Measurements from ENCODE around the gene BEST4. TPM values are rescaled to one million over a fixed set of nuclear protein-coding genes. Genes with fewer than 3 reads are reported as not detected.

Gene BEST4
- total and polyA plus RNA-seq, 8 donors, result 0.35 to 60.0 (median 0.87) TPM; not detected in 5

GRCh38 chr1:44802306-44803061, 14.5 kb upstream of the BEST4 start:
- intact Hi-C loops (cut with DNase I; ENCODE audit: low total_unique reads), result no loop called here
- H3K27ac ChIP-seq, result peak overlapping the region in 3 of 5 donors; percentile 62 to 97 (median 95)
- TF ChIP-seq EP300 (IDR thresholded peaks at IDR 0.05) (no peak), POLR2AphosphoS5 (IDR thresholded peaks at IDR 0.05) (no peak), CTCF (IDR thresholded peaks at IDR 0.05) (no peak), POLR2A (IDR thresholded peaks at IDR 0.05) (no peak)
- H3K36me3 ChIP-seq, result peaks cover 28 to 47% (median 43%) of the 10 kb centered on the region in 4 donors
- peaks cover 37 to 75% (median 55%) of the 10 kb centered on the region in 4 donors for H3K4me1 ChIP-seq
- no peaks in the 10 kb centered on the region for H3K9me3 ChIP-seq
- no peaks in the 10 kb centered on the region for H3K27me3 ChIP-seq
- peak overlapping the region; percentile 23 to 86 (median 70) for H3K4me3 ChIP-seq
- DNase-seq, result peak in 1 of 2 donors; percentile 26
- 86 to 91% (median 89%) methylated on average over 9 to 13 of the region's 13 CpGs for WGBS, 5 donors

- H3K27me3 ChIP-seq, result no peaks in the 10 kb centered on the region
- no peak for TF ChIP-seq EP300 (IDR thresholded peaks at IDR 0.05)
- no peak for TF ChIP-seq POLR2AphosphoS5 (IDR thresholded peaks at IDR 0.05)
- no peak for TF ChIP-seq POLR2A (IDR thresholded peaks at IDR 0.05)
- TF ChIP-seq CTCF (IDR thresholded peaks at IDR 0.05), result no peak
- intact Hi-C loops (cut with DNase I; ENCODE audit: low total_unique reads), result no loop called here
- H3K9me3 ChIP-seq, result no peaks in the 10 kb centered on the region
- DNase-seq, result peak in 1 of 2 donors; percentile 36
- H3K27ac ChIP-seq, result peak overlapping the region in 4 of 5 donors; percentile 62 to 97 (median 95)
- H3K36me3 ChIP-seq, result peaks cover 28 to 46% (median 43%) of the 10 kb centered on the region in 4 donors
- WGBS, 5 donors, result 63 to 79% (median 72%) methylated on average over 13 of the region's 13 CpGs
- peak overlapping the region; percentile 23 to 86 (median 70) for H3K4me3 ChIP-seq
- H3K4me1 ChIP-seq, result peaks cover 30 to 67% (median 47%) of the 10 kb centered on the region in 4 donors
These were observed 13.7 kb upstream of the BEST4 start for GRCh38 chr1:44801491-44802305.

- peaks cover 20 to 50% (median 34%) of the 10 kb centered on the region in 4 donors for H3K4me1 ChIP-seq
- peak within 1 kb of the TSS; percentile 58 to 86 (median 81) for H3K4me3 ChIP-seq
- TF ChIP-seq EP300 (IDR thresholded peaks at IDR 0.05), result no peak
- peak in 6 of 7 experiments; percentile 43 to 93 (median 88) for TF ChIP-seq CTCF (IDR thresholded peaks at IDR 0.05)
- TF ChIP-seq POLR2A (IDR thresholded peaks at IDR 0.05), result peak in 2 of 4 donors; percentile 63 to 72
- peak; percentile 66 to 96 (median 93) for TF ChIP-seq POLR2AphosphoS5 (IDR thresholded peaks at IDR 0.05)
- H3K27me3 ChIP-seq, result no peaks in the 10 kb centered on the region
- WGBS, 5 donors, result 0 to 1% (median 1%) methylated on average over 37 to 79 of the region's 79 CpGs
- peaks cover 23 to 29% (median 27%) of the 10 kb centered on the region in 4 donors for H3K36me3 ChIP-seq
- peak within 1 kb of the TSS; percentile 86 to 97 (median 95) for H3K27ac ChIP-seq
- H3K9me3 ChIP-seq, result no peaks in the 10 kb centered on the region
- DNase-seq, result peak; percentile 98 to 99
- intact Hi-C loops (cut with DNase I; ENCODE audit: low total_unique reads), result no loop called here
These were observed 12.0 kb upstream of the BEST4 start, which contains the start of gene PLK3 for GRCh38 chr1:44799770-44800584. TSS of gene PLK3 (plus strand) at chr1:44800377. CDS start at chr1:44800464, 87 bp downstream.

Data from stomach (tissue), 9 donors.